Fibroblast of lung (primary cell): Measurements from ENCODE around the gene SLC38A3.

Experiments used
- CTCF ChIP-seq, 2 donors: IDR thresholded peaks in 1 of 2; conservative IDR thresholded peaks in 1 of 2; 1 replicate in 1 of 2; 2 replicates in 1 of 2; pipeline ENCODE4 v1.5.1; 2011 to 2012; ENCODE audit warnings: low read length in 2 of 2, control low read depth in 1 of 2, inconsistent platforms in 1 of 2, low read depth in 1 of 2, mild to moderate bottlenecking in 1 of 2
- EZH2 ChIP-seq: IDR thresholded peaks from 2 replicates; pipeline ENCODE4 v1.5.1; 2012; ENCODE audit warnings: low read length, control low read depth, mild to moderate bottlenecking; ENCODE audit errors: missing control alignments

GRCh38 chr3:50212502-50212901 is 7.4 kb downstream of the SLC38A3 start:
- TF ChIP-seq CTCF (conservative IDR thresholded peaks at IDR 0.05 in 1 of 2, IDR thresholded peaks at IDR 0.05 in 1 of 2; ENCODE audit: low read depth in 1 of 2, low read length in 2 of 2) (no peak), EZH2 (no peak)
